Measurements from ENCODE around the gene FAM219B.

DNA sequence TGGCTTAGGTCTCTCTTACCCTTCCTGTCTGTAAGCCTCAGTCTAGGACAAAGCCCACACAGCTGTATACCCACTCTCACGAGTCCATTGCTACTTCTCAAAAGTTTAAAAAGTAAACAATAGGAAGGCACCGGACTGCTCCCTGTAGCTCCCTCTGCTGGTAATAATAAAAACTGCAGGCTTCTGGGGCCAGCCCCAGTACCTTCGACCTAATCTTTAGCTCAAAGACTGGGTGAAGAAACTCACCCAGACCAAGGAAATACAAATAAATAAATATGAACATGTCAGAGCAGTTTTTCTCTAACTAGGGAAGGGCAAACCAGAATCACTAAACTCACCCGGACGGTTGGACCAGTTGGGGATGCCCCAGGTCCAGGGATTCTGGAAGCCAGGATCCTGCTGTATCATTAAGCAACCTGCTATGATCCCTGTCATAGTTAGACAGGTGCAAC, 5.0 kb downstream of the FAM219B start:
- TF ChIP-seq, protein P1, sequence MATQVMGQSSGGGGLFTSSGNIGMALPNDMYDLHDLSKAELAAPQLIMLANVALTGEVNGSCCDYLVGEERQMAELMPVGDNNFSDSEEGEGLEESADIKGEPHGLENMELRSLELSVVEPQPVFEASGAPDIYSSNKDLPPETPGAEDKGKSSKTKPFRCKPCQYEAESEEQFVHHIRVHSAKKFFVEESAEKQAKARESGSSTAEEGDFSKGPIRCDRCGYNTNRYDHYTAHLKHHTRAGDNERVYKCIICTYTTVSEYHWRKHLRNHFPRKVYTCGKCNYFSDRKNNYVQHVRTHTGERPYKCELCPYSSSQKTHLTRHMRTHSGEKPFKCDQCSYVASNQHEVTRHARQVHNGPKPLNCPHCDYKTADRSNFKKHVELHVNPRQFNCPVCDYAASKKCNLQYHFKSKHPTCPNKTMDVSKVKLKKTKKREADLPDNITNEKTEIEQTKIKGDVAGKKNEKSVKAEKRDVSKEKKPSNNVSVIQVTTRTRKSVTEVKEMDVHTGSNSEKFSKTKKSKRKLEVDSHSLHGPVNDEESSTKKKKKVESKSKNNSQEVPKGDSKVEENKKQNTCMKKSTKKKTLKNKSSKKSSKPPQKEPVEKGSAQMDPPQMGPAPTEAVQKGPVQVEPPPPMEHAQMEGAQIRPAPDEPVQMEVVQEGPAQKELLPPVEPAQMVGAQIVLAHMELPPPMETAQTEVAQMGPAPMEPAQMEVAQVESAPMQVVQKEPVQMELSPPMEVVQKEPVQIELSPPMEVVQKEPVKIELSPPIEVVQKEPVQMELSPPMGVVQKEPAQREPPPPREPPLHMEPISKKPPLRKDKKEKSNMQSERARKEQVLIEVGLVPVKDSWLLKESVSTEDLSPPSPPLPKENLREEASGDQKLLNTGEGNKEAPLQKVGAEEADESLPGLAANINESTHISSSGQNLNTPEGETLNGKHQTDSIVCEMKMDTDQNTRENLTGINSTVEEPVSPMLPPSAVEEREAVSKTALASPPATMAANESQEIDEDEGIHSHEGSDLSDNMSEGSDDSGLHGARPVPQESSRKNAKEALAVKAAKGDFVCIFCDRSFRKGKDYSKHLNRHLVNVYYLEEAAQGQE (IDR thresholded peaks at IDR 0.05; ENCODE audit: unreplicated experiment), result no peak
- TF ChIP-seq, protein P2, sequence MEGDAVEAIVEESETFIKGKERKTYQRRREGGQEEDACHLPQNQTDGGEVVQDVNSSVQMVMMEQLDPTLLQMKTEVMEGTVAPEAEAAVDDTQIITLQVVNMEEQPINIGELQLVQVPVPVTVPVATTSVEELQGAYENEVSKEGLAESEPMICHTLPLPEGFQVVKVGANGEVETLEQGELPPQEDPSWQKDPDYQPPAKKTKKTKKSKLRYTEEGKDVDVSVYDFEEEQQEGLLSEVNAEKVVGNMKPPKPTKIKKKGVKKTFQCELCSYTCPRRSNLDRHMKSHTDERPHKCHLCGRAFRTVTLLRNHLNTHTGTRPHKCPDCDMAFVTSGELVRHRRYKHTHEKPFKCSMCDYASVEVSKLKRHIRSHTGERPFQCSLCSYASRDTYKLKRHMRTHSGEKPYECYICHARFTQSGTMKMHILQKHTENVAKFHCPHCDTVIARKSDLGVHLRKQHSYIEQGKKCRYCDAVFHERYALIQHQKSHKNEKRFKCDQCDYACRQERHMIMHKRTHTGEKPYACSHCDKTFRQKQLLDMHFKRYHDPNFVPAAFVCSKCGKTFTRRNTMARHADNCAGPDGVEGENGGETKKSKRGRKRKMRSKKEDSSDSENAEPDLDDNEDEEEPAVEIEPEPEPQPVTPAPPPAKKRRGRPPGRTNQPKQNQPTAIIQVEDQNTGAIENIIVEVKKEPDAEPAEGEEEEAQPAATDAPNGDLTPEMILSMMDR (conservative IDR thresholded peaks at IDR 0.05; ENCODE audit: low read depth in 2 of 2), result peak; percentile 68 to 98
- TF ChIP-seq CREB1 (CRISPR knock-in tag; IDR thresholded peaks at IDR 0.05; ENCODE audit: low read depth), result no peak
- TF ChIP-seq POLR2AphosphoS5 (IDR thresholded peaks at IDR 0.05; ENCODE audit: low read depth), result no peak
